Esophagus muscularis mucosa (tissue), 4 donors: ENCODE results near the gene LRGUK. TPM values are rescaled to one million over a fixed set of nuclear protein-coding genes. Genes with fewer than 3 reads are reported as not detected.

Source experiments
- DNase-seq: peaks from one replicate; pipeline ENCODE4 v3.0.0-alpha.2; 2017; ENCODE audit errors: extremely low spot score
- H3K27ac ChIP-seq, 4 donors: fragments of 200-600 bp; sonication (generic); replicated peaks in 1 of 4; 1 replicate in 3 of 4; 2 replicates in 1 of 4; pipeline ENCODE4 v1.5.1; 2016 to 2019; ENCODE audit warnings: mild to moderate bottlenecking in 1 of 4
- H3K27me3 ChIP-seq, 4 donors: fragments of 200-600 bp; sonication (generic); one replicate each; pipeline versions ENCODE4 v1.5.1 to v1.6.0; 2016 to 2019
- H3K36me3 ChIP-seq, 4 donors: fragments of 200-600 bp; sonication (generic); one replicate each; pipeline ENCODE4 v1.5.1; 2016 to 2019
- H3K4me1 ChIP-seq, 4 donors: fragments of 200-600 bp; sonication (generic); one replicate each; pipeline ENCODE4 v1.5.1; 2016 to 2019
- H3K4me3 ChIP-seq, 4 donors: fragments of 200-600 bp; sonication (generic); 1 replicate in 2 of 4; 2 replicates in 2 of 4; pipeline ENCODE4 v1.5.1; 2016 to 2019; ENCODE audit warnings: mild to moderate bottlenecking in 4 of 4, moderate library complexity in 1 of 4
- H3K9me3 ChIP-seq, 4 donors: fragments of 200-600 bp; sonication (generic); 1 replicate in 3 of 4; 2 replicates in 1 of 4; pipeline ENCODE4 v1.5.1; 2016 to 2019
- CTCF ChIP-seq, 3 experiments: fragments of 200-600 bp in 2 of 3; fragments of 450-650 bp in 1 of 3; sonication (generic) in 2 of 3; IDR thresholded peaks; one replicate each; pipeline ENCODE4 v1.5.1; 2017 to 2019; ENCODE audit warnings: antibody characterized with exemption in 3 of 3, mild to moderate bottlenecking in 2 of 3, moderate library complexity in 1 of 3
- EP300 ChIP-seq: sonication (generic); formaldehyde crosslinking; IDR thresholded peaks from one replicate; pipeline ENCODE4 v1.6.1; 2017; ENCODE audit warnings: antibody characterized with exemption
- POLR2A ChIP-seq: fragments of 450-650 bp; IDR thresholded peaks from one replicate; pipeline ENCODE4 v1.6.1; 2017; ENCODE audit warnings: antibody characterized with exemption, moderate library complexity, mild to moderate bottlenecking, low read depth
- POLR2AphosphoS5 ChIP-seq, 2 donors: sonication (generic); formaldehyde crosslinking; IDR thresholded peaks; one replicate each; pipeline ENCODE4 v1.6.1; 2017; ENCODE audit warnings: antibody characterized with exemption in 2 of 2
- WGBS: methylation state at CpG from one replicate; pipeline ENCODE4 v1.1.5; 2018; 5-methylcytosine and 5-hydroxymethylcytosine counted together
- intact Hi-C: fragments of 100-400 bp; cut with DNase I; formaldehyde crosslinking; loops from one replicate; pipeline ENCODE4 v1.15.1; 2023
- total RNA-seq, 4 donors: library from RNA; depleted of rRNA; stranded (reverse); fragments of >200 nt; gene quantifications; one replicate each; pipeline versions ENCODE4 v1.1.0 to v1.2.1, GENCODE V29; 2016

The LRGUK gene
- total RNA-seq, 4 donors from 2014 or later = 0.13 to 0.83 (median 0.31) TPM

GRCh38 chr7:134297489-134297888 lies 170.3 kb downstream of the LRGUK start:
- intact Hi-C loops = no loop called here
- H3K4me3 ChIP-seq = no peak overlapping the region
- no peak for TF ChIP-seq POLR2A
- no peak for TF ChIP-seq CTCF (IDR thresholded peaks at IDR 0.05)
- TF ChIP-seq EP300 = no peak
- no peak for TF ChIP-seq POLR2AphosphoS5 (IDR thresholded peaks at IDR 0.05)
- WGBS = 98% methylated on average over 2 of the region's 2 CpGs
- no peaks in the 10 kb centered on the region for H3K27me3 ChIP-seq
- peaks cover 0 to 50% (median 33%) of the 10 kb centered on the region in 4 donors for H3K4me1 ChIP-seq
- peaks cover 13 to 60% (median 38%) of the 10 kb centered on the region in 4 donors for H3K36me3 ChIP-seq
- H3K27ac ChIP-seq = peak overlapping the region in 3 of 4 donors; percentile 65 to 77 (median 72)
- no peaks in the 10 kb centered on the region for H3K9me3 ChIP-seq
- DNase-seq = no peak

- intact Hi-C loops = no loop called here
- no peak for TF ChIP-seq CTCF (IDR thresholded peaks at IDR 0.05)
- peak in 1 of 2 donors; percentile 54 for TF ChIP-seq POLR2AphosphoS5 (IDR thresholded peaks at IDR 0.05)
- H3K4me1 ChIP-seq = peaks cover 0 to 53% (median 34%) of the 10 kb centered on the region in 4 donors
- WGBS = 38% methylated on average over 10 of the region's 10 CpGs
- peaks cover 13 to 68% (median 33%) of the 10 kb centered on the region in 4 donors for H3K36me3 ChIP-seq
- DNase-seq = no peak
- peak overlapping the region; percentile 60 to 77 (median 68) for H3K27ac ChIP-seq
- no peaks in the 10 kb centered on the region for H3K9me3 ChIP-seq
- H3K4me3 ChIP-seq = peak overlapping the region in 2 of 4 donors; percentile 20 to 26
- no peaks in the 10 kb centered on the region for H3K27me3 ChIP-seq
These were observed 172.0 kb downstream of the LRGUK start for GRCh38 chr7:134298902-134299683.

- peaks cover 3 to 67% (median 26%) of the 10 kb centered on the region in 4 donors for H3K36me3 ChIP-seq
- WGBS = 36% methylated on average over 2 of the region's 2 CpGs
- intact Hi-C loops = no loop called here
These were observed 173.8 kb downstream of the LRGUK start for GRCh38 chr7:134300988-134301387.

GRCh38 chr7:134301592-134301991 lies 174.5 kb downstream of the LRGUK start:
- 54% methylated on average over 3 of the region's 3 CpGs for WGBS
- peaks cover 0 to 53% (median 34%) of the 10 kb centered on the region in 4 donors for H3K4me1 ChIP-seq
- no peaks in the 10 kb centered on the region for H3K27me3 ChIP-seq
- DNase-seq = no peak
- peaks cover 0 to 61% (median 21%) of the 10 kb centered on the region in 4 donors for H3K36me3 ChIP-seq
- H3K27ac ChIP-seq = peak overlapping the region; percentile 10 to 56 (median 30)
- intact Hi-C loops = no loop called here
- TF ChIP-seq EP300 (no peak), POLR2A (no peak), POLR2AphosphoS5 (IDR thresholded peaks at IDR 0.05) (no peak), CTCF (IDR thresholded peaks at IDR 0.05) (no peak)
- H3K4me3 ChIP-seq = no peak overlapping the region
- H3K9me3 ChIP-seq = no peaks in the 10 kb centered on the region

More at GRCh38 chr7:134300988-134301387, 173.8 kb downstream of the LRGUK start:
- TF ChIP-seq CTCF (IDR thresholded peaks at IDR 0.05) (no peak), POLR2AphosphoS5 (IDR thresholded peaks at IDR 0.05) (no peak)
- Histone ChIP-seq H3K9me3 (no peaks in the 10 kb centered on the region), H3K4me3 (no peak overlapping the region), H3K4me1 (peaks cover 0 to 53% (median 34%) of the 10 kb centered on the region in 4 donors), H3K27me3 (no peaks in the 10 kb centered on the region), H3K27ac (peak overlapping the region; percentile 10 to 56 (median 30))
- DNase-seq = no peak
